ENCODE results near the gene TBC1D3I.
"Not testable (repeated sequence)": the region's sequence is repeated elsewhere in the genome, so short reads cannot be mapped to it uniquely, and the experiment has no call there.

The TBC1D3I gene

GRCh38 chr17:36264470-36264869 is at the start of gene TBC1D3I:
Gene TBC1D3I (minus strand): TSS chr17:36264570. CDS start chr17:36262985, 1,585 bp downstream.
- DNase-seq, result not testable (repeated sequence)

GRCh38 chr17:36295161-36295560 is 30.8 kb upstream of the TBC1D3I start:
- not testable (repeated sequence) for DNase-seq

GRCh38 chr17:36289965-36290612 is 25.7 kb upstream of the TBC1D3I start:
- not testable (repeated sequence) for DNase-seq

GRCh38 chr17:36284219-36284618 is 19.8 kb upstream of the TBC1D3I start:
- DNase-seq, result not testable (repeated sequence)

- not testable (repeated sequence) for DNase-seq
Observed at GRCh38 chr17:36283256-36283655, 18.9 kb upstream of the TBC1D3I start.

GRCh38 chr17:36242046-36242445 is 22.3 kb downstream of the TBC1D3I start:
- not testable (repeated sequence) for DNase-seq

- DNase-seq, result not testable (repeated sequence)
Observed at GRCh38 chr17:36229644-36230043, 34.7 kb downstream of the TBC1D3I start.

- not testable (repeated sequence) for DNase-seq
Observed at GRCh38 chr17:36222967-36223366, 41.4 kb downstream of the TBC1D3I start.

GRCh38 chr17:36221581-36222100 is 42.7 kb downstream of the TBC1D3I start:
- not testable (repeated sequence) for DNase-seq

- not testable (repeated sequence) for DNase-seq
Observed at GRCh38 chr17:36220737-36221580, 43.4 kb downstream of the TBC1D3I start.

- DNase-seq, result not testable (repeated sequence)
Observed at GRCh38 chr17:36219556-36219955, 44.8 kb downstream of the TBC1D3I start.

GRCh38 chr17:36215406-36216308 is 48.7 kb downstream of the TBC1D3I start:
- DNase-seq, result not testable (repeated sequence)

- no peak for DNase-seq
Observed at GRCh38 chr17:36214918-36215317, 49.5 kb downstream of the TBC1D3I start.

GRCh38 chr17:36213695-36214094 is 50.7 kb downstream of the TBC1D3I start:
- DNase-seq, result no peak

- no peak for DNase-seq
Observed at GRCh38 chr17:36212966-36213365, 51.4 kb downstream of the TBC1D3I start.

GRCh38 chr17:36212272-36212605 is 52.1 kb downstream of the TBC1D3I start:
- DNase-seq, result no peak

GRCh38 chr17:36211484-36212271 is 52.7 kb downstream of the TBC1D3I start:
- not testable (repeated sequence) for DNase-seq

- DNase-seq, result not testable (repeated sequence)
Observed at GRCh38 chr17:36210439-36211211, 53.7 kb downstream of the TBC1D3I start, which contains the start of gene CCL4L2. Gene CCL4L2 (plus strand): TSS chr17:36211063.

GRCh38 chr17:36209575-36209974 is 54.8 kb downstream of the TBC1D3I start:
- DNase-seq, result no peak

GRCh38 chr17:36207383-36207782 is 57.0 kb downstream of the TBC1D3I start:
- not testable (repeated sequence) for DNase-seq

GRCh38 chr17:36206486-36206821 is 57.9 kb downstream of the TBC1D3I start:
- not testable (repeated sequence) for DNase-seq

Measured in NCI-H446 treated with DMSO at 0.1 percent for 48 hours (cell line).